B cell (primary cell): ENCODE measurements around the gene UMODL1.

Experiments used
- CTCF ChIP-seq: fragments of 200-600 bp; IDR thresholded peaks from one replicate; pipeline ENCODE4 v1.8.0; 2022; ENCODE audit warnings: antibody characterized with exemption, mild to moderate bottlenecking
- EZH2 ChIP-seq: IDR thresholded peaks from 2 replicates; pipeline ENCODE4 v1.6.1; 2012; ENCODE audit warnings: borderline replicate concordance, low read depth, mild to moderate bottlenecking, moderate library complexity, low read length; ENCODE audit not compliant: insufficient read depth, poor library complexity, severe bottlenecking

- TF ChIP-seq CTCF (no peak), EZH2 (no peak)
These were observed 34.8 kb upstream of the UMODL1 start for GRCh38 chr21:42036313-42036712.
